SK-N-SH (cell line): Measurements from ENCODE around the gene ZFP36L1. TPM values are rescaled to one million over a fixed set of nuclear protein-coding genes. Genes with fewer than 3 reads are reported as not detected.

Experiments
- CTCF ChIA-PET: fragments of 300-600, 350-600 bp; formaldehyde crosslinking; extraction: SDS; loops from one replicate; lab custom pipeline; 2021; lab: Yijun Ruan, JAX
- POLR2A ChIA-PET: fragments of 350-600 bp; sonication (Branson Sonifier 250); formaldehyde crosslinking; extraction: SDS; loops from one replicate; lab custom pipeline; 2020; ENCODE audit warnings: antibody characterized with exemption, inconsistent platforms; lab: Yijun Ruan, JAX
- DNase-seq: peaks from one replicate; pipeline ENCODE4 v3.0.0; 2012
- H2AFZ ChIP-seq: fragments of 200-600 bp; sonication (generic); 2 replicates; pipeline ENCODE4 v1.8.1; 2016; ENCODE audit warnings: antibody characterized with exemption, mild to moderate bottlenecking, low read depth
- H3F3A ChIP-seq: fragments of 200-600 bp; sonication (generic); replicated peaks from 2 replicates; pipeline ENCODE3; 2016; ENCODE audit warnings: antibody characterized with exemption, mild to moderate bottlenecking; ENCODE audit not compliant: insufficient read depth
- H3K27ac ChIP-seq, 2 experiments: fragments of 200-500 bp in 1 of 2; fragments of 200-600 bp in 1 of 2; sonication (Bioruptor generic) in 1 of 2; sonication (generic), shearing (Covaris generic) in 1 of 2; 2 replicates each; pipeline versions ENCODE4 v1.5.1 to v1.6.1; 2014 to 2016; ENCODE audit warnings: low read depth in 2 of 2, inconsistent platforms in 1 of 2, low read length in 1 of 2, mild to moderate bottlenecking in 1 of 2, mixed read lengths in 1 of 2
- H3K27me3 ChIP-seq: fragments of 200-600 bp; sonication (generic), shearing (Covaris generic); 2 replicates; pipeline ENCODE4 v1.6.1; 2016; ENCODE audit warnings: mixed run types; ENCODE audit not compliant: insufficient read depth
- H3K36me3 ChIP-seq, 2 experiments: fragments of 200-500 bp in 1 of 2; fragments of 200-600 bp in 1 of 2; sonication (Bioruptor generic) in 1 of 2; sonication (generic) in 1 of 2; replicated peaks in 1 of 2; 2 replicates each; pipeline versions ENCODE3 to v1.5.1; 2014 to 2016; ENCODE audit warnings: low read length in 1 of 2, mild to moderate bottlenecking in 1 of 2; ENCODE audit not compliant: insufficient read depth in 2 of 2, control insufficient read depth in 1 of 2
- H3K4me1 ChIP-seq, 2 experiments: fragments of 200-500 bp in 1 of 2; fragments of 200-600 bp in 1 of 2; sonication (Bioruptor generic) in 1 of 2; sonication (generic), shearing (Covaris generic) in 1 of 2; 2 replicates each; pipeline versions ENCODE4 v1.5.1 to v1.6.1; 2014 to 2016; ENCODE audit warnings: low read depth in 1 of 2, low read length in 1 of 2, mixed run types in 1 of 2; ENCODE audit not compliant: insufficient read depth in 2 of 2, control insufficient read depth in 1 of 2
- H3K4me2 ChIP-seq: fragments of 200-600 bp; sonication (generic), shearing (Covaris generic); 2 replicates; pipeline ENCODE4 v1.6.1; 2017; ENCODE audit warnings: mixed run types
- H3K4me3 ChIP-seq, 2 experiments: fragments of 200-500 bp in 1 of 2; fragments of 200-600 bp in 1 of 2; sonication (Bioruptor generic) in 1 of 2; sonication (generic), shearing (Covaris generic) in 1 of 2; 2 replicates each; pipeline versions ENCODE4 v1.5.1 to v1.8.1; 2014 to 2016; ENCODE audit warnings: low read depth in 2 of 2, inconsistent platforms in 1 of 2, low read length in 1 of 2, mild to moderate bottlenecking in 1 of 2, mixed read lengths in 1 of 2, moderate library complexity in 1 of 2
- H3K79me2 ChIP-seq: fragments of 200-600 bp; sonication (generic); 2 replicates; pipeline ENCODE4 v1.8.1; 2017; ENCODE audit warnings: mild to moderate bottlenecking; ENCODE audit not compliant: insufficient read depth
- H3K9ac ChIP-seq: fragments of 200-600 bp; sonication (generic); 2 replicates; pipeline ENCODE4 v1.6.1; 2017; ENCODE audit warnings: mixed run types
- H3K9me2 ChIP-seq: fragments of 200-600 bp; sonication (generic); 2 replicates; pipeline ENCODE4 v1.6.1; 2017; ENCODE audit warnings: mixed run types
- H3K9me3 ChIP-seq: fragments of 200-600 bp; sonication (generic); 2 replicates; pipeline ENCODE4 v1.6.1; 2017; ENCODE audit warnings: mixed run types, mild to moderate bottlenecking, moderate library complexity
- H4K20me1 ChIP-seq: fragments of 200-600 bp; sonication (generic); 2 replicates; pipeline ENCODE4 v1.6.1; 2017; ENCODE audit warnings: mild to moderate bottlenecking, mixed run types; ENCODE audit not compliant: insufficient read depth
- CHD2 ChIP-seq: fragments of 150-350 bp; IDR thresholded peaks from 2 replicates; pipeline ENCODE4 v1.6.1; 2018; ENCODE audit warnings: low read length; ENCODE audit not compliant: partially characterized antibody
- ELF1 ChIP-seq: IDR thresholded peaks from 2 replicates; pipeline ENCODE4 v1.4.0; 2012
- EP300 ChIP-seq, 2 experiments: IDR thresholded peaks; 2 replicates each; pipeline versions ENCODE4 v1.4.0 to v1.6.1; 2012; ENCODE audit warnings: borderline replicate concordance in 1 of 2, low read depth in 1 of 2, low read length in 1 of 2
- FOSL2 ChIP-seq: IDR thresholded peaks from 2 replicates; pipeline ENCODE4 v1.4.0; 2012; ENCODE audit warnings: low read depth, mild to moderate bottlenecking, moderate library complexity, borderline replicate concordance
- FOXJ3 ChIP-seq: sonication (generic); formaldehyde crosslinking; IDR thresholded peaks from 2 replicates; pipeline ENCODE4 v1.5.1; 2020; ENCODE audit warnings: mild to moderate bottlenecking, missing genetic modification reagents
- GABPA ChIP-seq: IDR thresholded peaks from 2 replicates; pipeline ENCODE4 v1.4.0; 2012; ENCODE audit warnings: low read depth, mild to moderate bottlenecking
- GATA2 ChIP-seq: sonication (generic); formaldehyde crosslinking; IDR thresholded peaks from 2 replicates; pipeline ENCODE4 v1.5.0; 2020; ENCODE audit warnings: mild to moderate bottlenecking, missing genetic modification reagents
- JUND ChIP-seq: IDR thresholded peaks from 2 replicates; pipeline ENCODE4 v1.4.0; 2012
- MXI1 ChIP-seq: IDR thresholded peaks from 2 replicates; pipeline ENCODE4 v1.6.1; 2012; ENCODE audit warnings: mild to moderate bottlenecking, low read depth, low read length, improper control_type of control experiment
- RAD21 ChIP-seq: IDR thresholded peaks from 2 replicates; pipeline ENCODE4 v1.6.1; 2012; ENCODE audit warnings: mild to moderate bottlenecking, low read length
- RFX5 ChIP-seq: IDR thresholded peaks from 2 replicates; pipeline ENCODE4 v1.6.1; 2012; ENCODE audit warnings: mild to moderate bottlenecking, improper control_type of control experiment, low read length
- RXRA ChIP-seq: IDR thresholded peaks from 2 replicates; pipeline ENCODE4 v1.4.0; 2012; ENCODE audit warnings: low read depth, mild to moderate bottlenecking, borderline replicate concordance
- SMC3 ChIP-seq: IDR thresholded peaks from 2 replicates; pipeline ENCODE4 v1.6.1; 2012; ENCODE audit warnings: low read depth, low read length, improper control_type of control experiment
- WGBS: methylation state at CpG from one replicate; pipeline ENCODE4 v1.1.6; 2017; ENCODE audit warnings: low lambda C conversion rate; 5-methylcytosine and 5-hydroxymethylcytosine counted together
- polyA plus RNA-seq, 3 experiments: library from polyadenylated mRNA; depleted of rRNA; stranded (reverse); fragments of >200 nt; gene quantifications; 2 replicates each; pipeline ENCODE4 v1.2.3, GENCODE V29; 2012
- TF ChIP-seq, protein P1 (sequence below): fragments of 150-350 bp; IDR thresholded peaks from 2 replicates; pipeline ENCODE4 v1.6.1; 2017; ENCODE audit warnings: antibody characterized with exemption, low read length, low read depth, borderline replicate concordance
- TF ChIP-seq, protein P2 (sequence below): IDR thresholded peaks from 2 replicates; pipeline ENCODE4 v1.4.0; 2012; ENCODE audit warnings: low read depth, borderline replicate concordance
- TF ChIP-seq, protein P3 (sequence below): IDR thresholded peaks from 2 replicates; pipeline ENCODE4 v1.4.0; 2012; ENCODE audit warnings: low read depth
- TF ChIP-seq, protein P4 (sequence below): IDR thresholded peaks from 2 replicates; pipeline ENCODE4; 2012
- TF ChIP-seq, protein P5 (sequence below): fragments of 150-350 bp; IDR thresholded peaks from 2 replicates; pipeline ENCODE4 v1.6.1; 2016; ENCODE audit warnings: mild to moderate bottlenecking, low read depth, low read length

Gene ZFP36L1
- polyA plus RNA-seq, 1 of the 3 experiments (the other 2 are of a cell fraction) = 16.5 TPM

DNA sequence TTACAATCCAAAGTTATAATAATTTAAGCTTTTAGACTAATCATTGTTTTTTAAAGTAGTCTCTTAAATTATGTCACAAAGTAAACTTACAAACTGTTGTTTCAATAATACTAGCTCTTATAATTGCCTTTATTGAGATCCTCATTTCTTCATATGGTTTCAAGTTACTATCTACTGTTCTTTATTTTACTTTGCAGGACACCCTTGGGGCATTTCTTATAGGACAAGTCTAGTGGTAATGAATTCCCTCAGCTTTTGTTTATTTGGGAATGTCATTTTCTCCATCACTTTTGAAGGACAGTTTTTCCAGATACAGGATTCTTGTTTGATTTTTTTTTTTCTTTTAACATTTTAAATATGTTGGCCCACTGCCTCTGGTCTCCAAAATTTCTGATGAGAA, 8.1 kb upstream of the ZFP36L1 start:
- Histone ChIP-seq H2AFZ (no peak overlapping the region), H3K4me1 (peaks cover 4 to 5% of the 10 kb centered on the region in 2 experiments; a peak in 2 of 4 replicates), H3K9me2 (no peaks in the 10 kb centered on the region), H3F3A (peaks cover 27% of the 10 kb centered on the region), H3K36me3 (peaks cover 0 to 9% of the 10 kb centered on the region in 2 experiments)
- CTCF ChIA-PET = interaction anchor here (0.8 kb wide), 1 partner anchor 29 kb away, joined by 3 read pairs; no protein-coding TSS in a partner anchor
- TF ChIP-seq JUND (no peak), FOXJ3 (CRISPR knock-in tag) (no peak), GABPA (no peak), FOSL2 (no peak), EP300 (IDR thresholded peaks at IDR 0.05; ENCODE audit: borderline replicate concordance in 1 of 2, low read depth in 1 of 2, low read length in 1 of 2) (no peak), ELF1 (no peak), MXI1 (no peak)
- TF ChIP-seq, protein P1, sequence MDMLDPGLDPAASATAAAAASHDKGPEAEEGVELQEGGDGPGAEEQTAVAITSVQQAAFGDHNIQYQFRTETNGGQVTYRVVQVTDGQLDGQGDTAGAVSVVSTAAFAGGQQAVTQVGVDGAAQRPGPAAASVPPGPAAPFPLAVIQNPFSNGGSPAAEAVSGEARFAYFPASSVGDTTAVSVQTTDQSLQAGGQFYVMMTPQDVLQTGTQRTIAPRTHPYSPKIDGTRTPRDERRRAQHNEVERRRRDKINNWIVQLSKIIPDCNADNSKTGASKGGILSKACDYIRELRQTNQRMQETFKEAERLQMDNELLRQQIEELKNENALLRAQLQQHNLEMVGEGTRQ = no peak
- TF ChIP-seq, protein P2, sequence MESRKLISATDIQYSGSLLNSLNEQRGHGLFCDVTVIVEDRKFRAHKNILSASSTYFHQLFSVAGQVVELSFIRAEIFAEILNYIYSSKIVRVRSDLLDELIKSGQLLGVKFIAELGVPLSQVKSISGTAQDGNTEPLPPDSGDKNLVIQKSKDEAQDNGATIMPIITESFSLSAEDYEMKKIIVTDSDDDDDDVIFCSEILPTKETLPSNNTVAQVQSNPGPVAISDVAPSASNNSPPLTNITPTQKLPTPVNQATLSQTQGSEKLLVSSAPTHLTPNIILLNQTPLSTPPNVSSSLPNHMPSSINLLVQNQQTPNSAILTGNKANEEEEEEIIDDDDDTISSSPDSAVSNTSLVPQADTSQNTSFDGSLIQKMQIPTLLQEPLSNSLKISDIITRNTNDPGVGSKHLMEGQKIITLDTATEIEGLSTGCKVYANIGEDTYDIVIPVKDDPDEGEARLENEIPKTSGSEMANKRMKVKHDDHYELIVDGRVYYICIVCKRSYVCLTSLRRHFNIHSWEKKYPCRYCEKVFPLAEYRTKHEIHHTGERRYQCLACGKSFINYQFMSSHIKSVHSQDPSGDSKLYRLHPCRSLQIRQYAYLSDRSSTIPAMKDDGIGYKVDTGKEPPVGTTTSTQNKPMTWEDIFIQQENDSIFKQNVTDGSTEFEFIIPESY = no peak
- TF ChIP-seq, all 33 proteins: peak for 0
- Histone ChIP-seq H3K27me3 (no peaks in the 10 kb centered on the region), H3K4me2 (no peak overlapping the region), H3K27ac (peak overlapping the region in 1 of 2 experiments; percentile 21; a peak in 1 of 4 replicates), H3K9me3 (0 out of 2 replicates have a peak, but pooled peaks cover 13% of the 10 kb centered on the region), H4K20me1 (no peaks in the 10 kb centered on the region), H3K4me3 (no peak overlapping the region), H3K79me2 (no peaks in the 10 kb centered on the region), H3K9ac (no peak overlapping the region)
- POLR2A ChIA-PET = no interaction called here
- no peak for DNase-seq

DNA sequence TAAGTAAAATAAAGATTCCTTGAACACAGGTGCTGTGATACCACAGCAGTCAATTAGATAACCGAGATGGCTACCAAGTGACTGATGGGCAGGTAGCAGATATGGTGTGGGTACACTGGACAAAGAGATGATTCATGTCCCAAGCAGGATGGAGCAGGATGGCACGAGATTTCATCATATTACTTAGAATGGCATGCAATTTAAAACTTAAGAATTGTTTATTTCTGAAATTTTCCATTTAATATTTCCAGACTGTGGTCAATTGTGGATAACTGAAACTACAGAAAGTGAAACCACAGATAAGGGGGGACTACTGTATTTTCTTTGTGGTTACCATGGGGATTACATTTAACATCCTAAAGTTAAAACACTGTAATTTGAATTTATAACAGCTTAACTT, 7.5 kb upstream of the ZFP36L1 start:
- Histone ChIP-seq H3K9me3 (0 out of 2 replicates have a peak, but pooled peaks cover 13% of the 10 kb centered on the region), H2AFZ (no peak overlapping the region), H3K27me3 (no peaks in the 10 kb centered on the region), H3K9ac (no peak overlapping the region), H3K4me2 (no peak overlapping the region), H3K4me3 (no peak overlapping the region), H3K9me2 (no peaks in the 10 kb centered on the region), H3K27ac (peak overlapping the region in 1 of 2 experiments; percentile 21; a peak in 1 of 4 replicates), H3F3A (peaks cover 33% of the 10 kb centered on the region), H4K20me1 (no peaks in the 10 kb centered on the region), H3K36me3 (peaks cover 0 to 9% of the 10 kb centered on the region in 2 experiments), H3K4me1 (peaks cover 4 to 5% of the 10 kb centered on the region in 2 experiments; a peak in 2 of 4 replicates), H3K79me2 (no peaks in the 10 kb centered on the region)
- DNase-seq = no peak
- ChIA-PET POLR2A (no interaction called here), CTCF (no interaction called here)
- 53% methylated on average over 2 of the region's 2 CpGs for WGBS
- TF ChIP-seq EP300 (IDR thresholded peaks at IDR 0.05; ENCODE audit: borderline replicate concordance in 1 of 2, low read depth in 1 of 2, low read length in 1 of 2) (no peak), FOSL2 (no peak), RFX5 (no peak), CHD2 (no peak), SMC3 (no peak), RXRA (no peak), RAD21 (no peak), GABPA (no peak), GATA2 (CRISPR knock-in tag) (no peak)
- TF ChIP-seq, protein P3, sequence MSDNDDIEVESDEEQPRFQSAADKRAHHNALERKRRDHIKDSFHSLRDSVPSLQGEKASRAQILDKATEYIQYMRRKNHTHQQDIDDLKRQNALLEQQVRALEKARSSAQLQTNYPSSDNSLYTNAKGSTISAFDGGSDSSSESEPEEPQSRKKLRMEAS = no peak
- TF ChIP-seq, protein P2 = no peak
- TF ChIP-seq, protein P4, sequence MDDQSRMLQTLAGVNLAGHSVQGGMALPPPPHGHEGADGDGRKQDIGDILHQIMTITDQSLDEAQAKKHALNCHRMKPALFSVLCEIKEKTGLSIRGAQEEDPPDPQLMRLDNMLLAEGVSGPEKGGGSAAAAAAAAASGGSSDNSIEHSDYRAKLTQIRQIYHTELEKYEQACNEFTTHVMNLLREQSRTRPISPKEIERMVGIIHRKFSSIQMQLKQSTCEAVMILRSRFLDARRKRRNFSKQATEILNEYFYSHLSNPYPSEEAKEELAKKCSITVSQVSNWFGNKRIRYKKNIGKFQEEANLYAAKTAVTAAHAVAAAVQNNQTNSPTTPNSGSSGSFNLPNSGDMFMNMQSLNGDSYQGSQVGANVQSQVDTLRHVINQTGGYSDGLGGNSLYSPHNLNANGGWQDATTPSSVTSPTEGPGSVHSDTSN = no peak
- TF ChIP-seq, protein P1 = no peak
- TF ChIP-seq, protein P5, sequence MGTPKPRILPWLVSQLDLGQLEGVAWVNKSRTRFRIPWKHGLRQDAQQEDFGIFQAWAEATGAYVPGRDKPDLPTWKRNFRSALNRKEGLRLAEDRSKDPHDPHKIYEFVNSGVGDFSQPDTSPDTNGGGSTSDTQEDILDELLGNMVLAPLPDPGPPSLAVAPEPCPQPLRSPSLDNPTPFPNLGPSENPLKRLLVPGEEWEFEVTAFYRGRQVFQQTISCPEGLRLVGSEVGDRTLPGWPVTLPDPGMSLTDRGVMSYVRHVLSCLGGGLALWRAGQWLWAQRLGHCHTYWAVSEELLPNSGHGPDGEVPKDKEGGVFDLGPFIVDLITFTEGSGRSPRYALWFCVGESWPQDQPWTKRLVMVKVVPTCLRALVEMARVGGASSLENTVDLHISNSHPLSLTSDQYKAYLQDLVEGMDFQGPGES = no peak
